Prostate gland (tissue), 2 donors: ENCODE results near the gene CDKN2AIPNL.

Experiments
- CTCF ChIP-seq, 4 experiments: fragments of 200-600 bp in 2 of 4; fragments of 450-650 bp in 2 of 4; sonication (generic) in 2 of 4; IDR thresholded peaks; 1 replicate in 3 of 4; 2 replicates in 1 of 4; pipeline ENCODE4 v1.5.1; 2016 to 2019; ENCODE audit warnings: antibody characterized with exemption in 4 of 4, mild to moderate bottlenecking in 2 of 4, moderate library complexity in 2 of 4
- POLR2A ChIP-seq: fragments of 450-650 bp; IDR thresholded peaks from one replicate; pipeline ENCODE4 v1.6.1; 2016; ENCODE audit warnings: antibody characterized with exemption, mild to moderate bottlenecking
- POLR2AphosphoS5 ChIP-seq: sonication (generic); formaldehyde crosslinking; IDR thresholded peaks from one replicate; pipeline ENCODE4 v1.6.1; 2017; ENCODE audit warnings: antibody characterized with exemption

GRCh38 chr5:134422791-134423365, 11.2 kb upstream of the CDKN2AIPNL start:
- TF ChIP-seq CTCF (IDR thresholded peaks at IDR 0.05) (no peak), POLR2A (no peak), POLR2AphosphoS5 (no peak)
